Heart right ventricle (tissue), 16 donors: ENCODE data around the gene C5orf15. TPM values are rescaled to one million over a fixed set of nuclear protein-coding genes. Genes with fewer than 3 reads are reported as not detected.

Experiments used
- ATAC-seq, 8 donors: fragments of 200-7000 bp; cut with Tn5 transposase; one replicate each; pipeline ENCODE4 v1.9.1; 2020; ENCODE audit warnings: mild to moderate bottlenecking in 8 of 8, moderate library complexity in 8 of 8, moderate number of reproducible peaks in 1 of 8
- DNase-seq, 2 donors: peaks; one replicate each; pipeline ENCODE4 v3.0.0-alpha.2; 2020
- H3K27ac ChIP-seq, 10 donors: fragments of 200-600 bp; sonication (generic) in 2 of 10; one replicate each; pipeline versions ENCODE4 v1.5.0 to v1.8.0; 2020 to 2022; ENCODE audit warnings: mild to moderate bottlenecking in 3 of 10
- H3K27me3 ChIP-seq, 7 donors: fragments of 200-600 bp; one replicate each; pipeline ENCODE4 v1.8.0; 2021 to 2022; ENCODE audit warnings: mild to moderate bottlenecking in 2 of 7
- H3K36me3 ChIP-seq, 9 donors: fragments of 200-600 bp; sonication (generic) in 1 of 9; one replicate each; pipeline versions ENCODE4 v1.5.0 to v1.8.0; 2020 to 2022; ENCODE audit warnings: mild to moderate bottlenecking in 2 of 9
- H3K4me1 ChIP-seq, 9 donors: fragments of 200-600 bp; sonication (generic) in 1 of 9; one replicate each; pipeline versions ENCODE4 v1.5.0 to v1.8.0; 2020 to 2022; ENCODE audit warnings: mild to moderate bottlenecking in 4 of 9
- H3K4me3 ChIP-seq, 10 donors: fragments of 200-600 bp; sonication (generic) in 2 of 10; one replicate each; pipeline versions ENCODE4 v1.5.0 to v1.8.0; 2020 to 2022; ENCODE audit warnings: mild to moderate bottlenecking in 7 of 10, moderate library complexity in 2 of 10
- H3K9me3 ChIP-seq, 11 donors: fragments of 200-600 bp in 10 of 11; sonication (generic) in 2 of 11; one replicate each; pipeline versions ENCODE4 v1.5.0 to v1.8.0; 2013 to 2022; ENCODE audit warnings: mild to moderate bottlenecking in 2 of 11, control low read depth in 1 of 11, moderate library complexity in 1 of 11
- WGBS, 2 donors: extraction: QIAGEN DNeasy Blood & Tissue Kit; methylation state at CpG; one replicate each; pipeline ENCODE4 v1.1.7; 2013; ENCODE audit warnings: inconsistent platforms in 1 of 2; 5-methylcytosine and 5-hydroxymethylcytosine counted together
- intact Hi-C, 10 donors: fragments of 100-400 bp; cut with DNase I; formaldehyde crosslinking; loops; one replicate each; pipeline versions ENCODE4 v1.11.1 to v1.14.2; 2022
- polyA plus RNA-seq, 2 donors: library from polyadenylated mRNA; stranded (reverse); fragments of 200-250 nt; gene quantifications; one replicate each; pipeline ENCODE4 v1.2.3, GENCODE V29; 2013
- total RNA-seq, 10 donors: library from RNA; stranded (reverse); fragmentation: NEBNext Ultra II Directional in 3 of 10; extraction: Animal tissue kit (Norgen Biotek cat#: 25700) in 3 of 10; gene quantifications; one replicate each; pipeline versions ENCODE4 v1.2.1 to v1.2.4, GENCODE V29; 2021 to 2023
- TF ChIP-seq, protein P1 (sequence below), 9 donors: fragments of 200-600 bp; sonication (generic) in 2 of 9; IDR thresholded peaks; one replicate each; pipeline versions ENCODE4 v1.5.0 to v1.8.0; 2021 to 2022; ENCODE audit warnings: antibody characterized with exemption in 9 of 9, mild to moderate bottlenecking in 5 of 9, moderate library complexity in 1 of 9
- donor health status: Arrhythmogenic right ventricular cardiomyopathy.
- donor health status: ischemic (EF 13 %, LVEDD 7.1; RV severe dilation, severe dysfunction).
- donor health status: healthy with polysubstance abuse.
- donor health status: DM: no; HTN: yes; CAD: no.
- donor health status: DM: no; HTN: no; CAD: no.
- donor health status: ischemic (EF 25% LVEDD 6.9; RV normal size, moderate dysfunction).
- donor health status: ischemic (EF 25% LVEDD 5.7; RV mildly dilated, moderate dysfunction).
- donor health status: healthy.
- donor health status: DM: yes; HTN: yes; CAD: no.
- donor health status: Ischemic cardiomyopathy.
- donor health status: ischemic (EF 35%, LVEDD 5.7; RV mildly dilated, moderate dysfunction).
- donor health status: nonischemic (EF 11% LVEDD 7.7; RV severe dilation, severe dysfunction).
- donor health status: DM: yes; HTN: yes; CAD: no.
- donor health status: PGD.
- donor health status: ischemic (EF 29% LVEDD 5.4; RV normal size, mild dysfunction).
- donor health status: nonischemic (EF 23%, LVEDD 6.1; RV moderate dilation, normal function).

The C5orf15 gene
- total and polyA plus RNA-seq, 12 donors: 22.2 to 55.3 (median 33.9) TPM

DNA sequence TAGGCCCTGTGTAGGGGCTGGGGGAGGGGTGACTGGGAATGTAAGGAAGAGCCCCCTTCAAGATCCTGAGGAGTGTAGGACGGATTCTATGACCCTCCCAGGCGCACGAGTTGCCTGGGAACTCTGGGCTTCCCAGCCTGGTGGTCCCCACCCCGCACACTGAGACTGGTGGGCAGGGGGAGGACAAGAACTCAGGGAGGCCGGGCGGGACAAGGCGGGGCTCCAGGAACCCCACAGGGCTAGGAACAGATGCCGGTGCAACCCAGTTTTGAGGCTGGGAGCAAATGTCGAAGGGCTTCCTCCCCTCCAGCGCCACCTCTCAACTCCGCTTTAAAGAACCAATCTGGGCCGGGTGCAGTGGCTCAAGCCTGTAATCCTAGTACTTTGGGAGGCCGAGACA is 37.7 kb upstream of the C5orf15 start:
- Histone ChIP-seq H3K36me3 (peaks cover 0 to 10% (median 0%) of the 10 kb centered on the region in 9 donors), H3K4me1 (peaks cover 16 to 44% (median 36%) of the 10 kb centered on the region in 9 donors), H3K27me3 (peaks cover 0 to 3% (median 0%) of the 10 kb centered on the region in 7 donors), H3K9me3 (no peaks in the 10 kb centered on the region), H3K4me3 (peak overlapping the region in 8 of 10 donors; percentile 66 to 96 (median 82)), H3K27ac (peak overlapping the region; percentile 91 to 100 (median 99))
- 87 to 91% methylated on average over 13 of the region's 13 CpGs for WGBS, 2 donors
- TF ChIP-seq, protein P1, sequence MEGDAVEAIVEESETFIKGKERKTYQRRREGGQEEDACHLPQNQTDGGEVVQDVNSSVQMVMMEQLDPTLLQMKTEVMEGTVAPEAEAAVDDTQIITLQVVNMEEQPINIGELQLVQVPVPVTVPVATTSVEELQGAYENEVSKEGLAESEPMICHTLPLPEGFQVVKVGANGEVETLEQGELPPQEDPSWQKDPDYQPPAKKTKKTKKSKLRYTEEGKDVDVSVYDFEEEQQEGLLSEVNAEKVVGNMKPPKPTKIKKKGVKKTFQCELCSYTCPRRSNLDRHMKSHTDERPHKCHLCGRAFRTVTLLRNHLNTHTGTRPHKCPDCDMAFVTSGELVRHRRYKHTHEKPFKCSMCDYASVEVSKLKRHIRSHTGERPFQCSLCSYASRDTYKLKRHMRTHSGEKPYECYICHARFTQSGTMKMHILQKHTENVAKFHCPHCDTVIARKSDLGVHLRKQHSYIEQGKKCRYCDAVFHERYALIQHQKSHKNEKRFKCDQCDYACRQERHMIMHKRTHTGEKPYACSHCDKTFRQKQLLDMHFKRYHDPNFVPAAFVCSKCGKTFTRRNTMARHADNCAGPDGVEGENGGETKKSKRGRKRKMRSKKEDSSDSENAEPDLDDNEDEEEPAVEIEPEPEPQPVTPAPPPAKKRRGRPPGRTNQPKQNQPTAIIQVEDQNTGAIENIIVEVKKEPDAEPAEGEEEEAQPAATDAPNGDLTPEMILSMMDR (IDR thresholded peaks at IDR 0.05): no peak
- ATAC-seq (peak in 2 of 8 donors; percentile 1 to 2), DNase-seq (no peak)
- intact Hi-C loops: no loop called here

DNA sequence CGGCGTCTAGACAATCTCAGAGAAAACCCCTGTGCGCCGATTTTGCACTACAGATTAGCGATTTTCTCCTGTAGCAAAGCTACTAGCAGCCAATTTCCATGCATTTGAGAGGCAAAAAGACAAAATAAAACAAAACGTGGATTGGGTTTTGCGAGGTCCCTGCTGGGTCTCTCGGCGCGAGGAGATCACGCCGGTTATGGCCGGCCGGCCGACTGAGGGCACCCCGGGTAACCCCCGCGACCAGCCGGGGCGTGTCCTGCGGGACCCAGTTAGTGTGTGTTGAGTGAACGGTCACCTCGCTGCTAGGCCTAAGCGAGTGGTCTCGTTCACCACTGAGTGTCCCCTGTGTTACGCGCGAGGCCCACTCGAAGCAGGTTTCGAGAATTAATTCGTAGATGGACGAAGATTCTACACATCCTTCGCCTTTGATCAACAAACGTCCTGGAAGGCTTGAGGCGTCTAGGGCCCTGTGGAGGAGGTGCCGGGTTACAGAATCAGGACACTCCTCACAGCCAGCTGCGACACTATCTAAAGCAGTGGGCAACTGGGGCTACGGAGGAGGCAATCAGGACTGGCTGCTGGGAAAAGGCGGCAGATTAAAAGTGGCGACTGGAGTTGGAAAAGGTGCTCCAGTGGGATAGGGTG is 37.1 kb upstream of the C5orf15 start:
- 10 to 13% methylated on average over 40 of the region's 40 CpGs for WGBS, 2 donors
- Histone ChIP-seq H3K27me3 (no peaks in the 10 kb centered on the region), H3K4me1 (peaks cover 16 to 50% (median 41%) of the 10 kb centered on the region in 9 donors), H3K27ac (peak overlapping the region; percentile 91 to 100 (median 99)), H3K4me3 (peak overlapping the region; percentile 16 to 96 (median 82)), H3K9me3 (no peaks in the 10 kb centered on the region), H3K36me3 (peaks cover 0 to 16% (median 0%) of the 10 kb centered on the region in 9 donors)
- TF ChIP-seq, protein P1 (IDR thresholded peaks at IDR 0.05): peak in 2 of 9 donors; percentile 12 to 24
- ATAC-seq: peak in 6 of 8 donors; percentile 15 to 53 (median 41)
- DNase-seq: peak in 1 of 2 donors; percentile 51
- intact Hi-C loops: no loop called here

DNA sequence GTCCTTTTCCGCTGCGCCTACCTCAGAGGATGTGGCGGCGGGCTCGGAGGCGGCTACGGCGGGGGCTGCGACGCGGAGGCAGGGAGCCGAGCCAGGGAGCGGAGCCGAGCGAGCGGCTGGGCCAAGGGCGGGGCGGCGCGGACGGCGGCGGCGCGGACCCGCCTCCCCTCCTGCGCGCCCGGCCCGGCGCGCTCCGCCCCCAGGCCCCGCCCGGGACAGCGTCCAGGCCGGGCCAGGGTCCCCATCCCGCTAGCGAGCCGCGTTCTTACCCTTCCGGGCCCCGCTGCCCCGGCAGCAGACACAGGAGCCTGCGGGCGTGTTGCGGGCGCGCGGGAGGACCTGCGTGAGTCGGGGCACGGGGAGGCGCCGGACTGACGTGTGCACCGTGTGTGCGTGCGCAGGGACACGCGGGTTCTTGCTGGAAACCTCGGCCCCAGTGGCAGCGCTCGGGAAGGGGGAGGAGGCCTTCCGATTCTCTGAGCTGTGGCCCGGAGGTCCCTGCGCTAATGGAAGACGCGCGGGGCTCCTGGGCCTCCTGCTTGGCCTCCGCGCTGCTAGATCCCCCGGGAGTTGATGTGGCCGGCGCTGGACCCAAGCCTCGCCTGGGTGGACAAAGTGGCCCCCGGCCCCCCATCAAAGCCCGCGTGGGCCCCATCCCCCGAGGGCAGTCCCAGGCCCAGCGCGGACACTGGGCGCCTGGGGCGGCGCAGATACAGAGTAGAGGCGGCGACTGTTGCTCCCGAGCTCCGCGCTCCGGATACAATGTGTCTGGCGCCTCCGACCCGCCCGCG is 36.4 kb upstream of the C5orf15 start, which contains the start of gene VDAC1:
Gene VDAC1, minus strand, starts transcription at position 350 of the 791 bp plus-strand sequence. CDS start 11,963 bp downstream, outside the sequence.
- Histone ChIP-seq H3K27me3 (no peaks in the 10 kb centered on the region), H3K9me3 (no peaks in the 10 kb centered on the region), H3K27ac (peak within 1 kb of the TSS; percentile 91 to 100 (median 99)), H3K4me3 (peak within 1 kb of the TSS; percentile 16 to 96 (median 82)), H3K4me1 (peaks cover 20 to 57% (median 48%) of the 10 kb centered on the region in 9 donors), H3K36me3 (peaks cover 0 to 21% (median 0%) of the 10 kb centered on the region in 9 donors)
- ATAC-seq (peak; percentile 83 to 93 (median 84)), DNase-seq (peak; percentile 83)
- WGBS, 2 donors: 1% methylated on average over 84 to 96 of the region's 96 CpGs
- intact Hi-C loops: loop anchor here in 1 of 10 donors (1.0 kb wide), 1 partner anchor 37 kb away; the partner anchor contains the start of gene C5orf15
- TF ChIP-seq, protein P1 (IDR thresholded peaks at IDR 0.05): peak in 2 of 9 donors; percentile 14 to 38
